A673 (cell line): Measurements from ENCODE around the gene FAM149A. TPM values are rescaled to one million over a fixed set of nuclear protein-coding genes. Genes with fewer than 3 reads are reported as not detected.
A peak's percentile ranks its signal among the peaks of the same experiment; 100 is the strongest.

Experiments
- BruUV-seq: library from RNA; stranded (reverse); fragments of 400-500 nt; replicated peaks from 2 replicates; lab custom pipeline; 2021; lab: Mats Ljungman, UMichigan
- CTCF ChIA-PET: fragments of 300-600 bp; sonication (Branson Sonifier 250); formaldehyde crosslinking; loops from one replicate; lab custom pipeline; 2022; ENCODE audit warnings: antibody characterized with exemption; lab: Charles Lee
- POLR2A ChIA-PET: fragments of 300-600 bp; sonication (Branson Sonifier 250); formaldehyde crosslinking; loops from one replicate; lab custom pipeline; 2022; ENCODE audit warnings: antibody characterized with exemption; ENCODE audit not compliant: low non-redundant PET; lab: Charles Lee
- DNase-seq: peaks from one replicate; pipeline ENCODE4 v3.0.0-alpha.2; 2015; ENCODE audit warnings: low spot score
- H3K27ac ChIP-seq: fragments of 200-600 bp; sonication (generic); 2 replicates; pipeline ENCODE4 v1.5.1; 2016; ENCODE audit warnings: mixed run types, low read depth, mild to moderate bottlenecking, mixed read lengths, antibody characterized with exemption, low read length; ENCODE audit not compliant: poor library complexity, severe bottlenecking
- H3K27me3 ChIP-seq: fragments of 200-600 bp; sonication (generic); replicated peaks from 2 replicates; pipeline ENCODE4 v1.6.1; 2017; ENCODE audit warnings: mixed run types, low read depth, mild to moderate bottlenecking, mixed read lengths, antibody characterized with exemption, low read length; ENCODE audit not compliant: insufficient read depth, poor library complexity
- H3K36me3 ChIP-seq: fragments of 200-600 bp; sonication (generic); 2 replicates; pipeline ENCODE4 v1.6.1; 2016; ENCODE audit warnings: mixed run types, mild to moderate bottlenecking, mixed read lengths, antibody characterized with exemption, low read length; ENCODE audit not compliant: insufficient read depth, poor library complexity, severe bottlenecking
- H3K4me1 ChIP-seq: fragments of 200-600 bp; sonication (generic); 2 replicates; pipeline ENCODE4 v1.6.1; 2017; ENCODE audit warnings: mixed run types, mild to moderate bottlenecking, mixed read lengths, antibody characterized with exemption, low read length; ENCODE audit not compliant: insufficient read depth, poor library complexity, severe bottlenecking
- H3K4me3 ChIP-seq: fragments of 200-600 bp; sonication (generic); 2 replicates; pipeline ENCODE4 v1.5.1; 2016; ENCODE audit warnings: low read depth, mixed run types, mild to moderate bottlenecking, mixed read lengths, low read length; ENCODE audit not compliant: poor library complexity, severe bottlenecking
- H3K9me3 ChIP-seq: fragments of 200-600 bp; sonication (generic); 2 replicates; pipeline ENCODE4 v1.6.1; 2016; ENCODE audit warnings: mixed run types, low read depth, mild to moderate bottlenecking, mixed read lengths, antibody characterized with exemption, low read length; ENCODE audit not compliant: poor library complexity, severe bottlenecking
- EZH2 ChIP-seq: fragments of 200-600 bp; sonication (generic); IDR thresholded peaks from 2 replicates; pipeline ENCODE4 v1.6.1; 2017; ENCODE audit warnings: borderline replicate concordance, low read depth, mild to moderate bottlenecking, mixed read lengths, antibody characterized with exemption, low read length; ENCODE audit not compliant: poor library complexity, severe bottlenecking
- intact Hi-C: fragments of 100-400 bp; cut with micrococcal nuclease; formaldehyde crosslinking; loops from one replicate; pipeline ENCODE4 v1.10.0; 2022; ENCODE audit not compliant: unreplicated experiment
- total RNA-seq: library from RNA; stranded (reverse); gene quantifications from 2 replicates; pipeline ENCODE4 v1.2.3, GENCODE V29; 2021
- TF ChIP-seq, protein P1 (sequence below): fragments of 300-800, 200-600 bp; sonication (generic); conservative IDR thresholded peaks from 2 replicates; pipeline ENCODE4 v1.5.1; 2017; ENCODE audit warnings: low read depth, mild to moderate bottlenecking, antibody characterized with exemption, low read length, moderate library complexity, mixed read lengths

The FAM149A gene
- total RNA-seq, 1 experiment from 2014 or later = 0.90 TPM

DNA sequence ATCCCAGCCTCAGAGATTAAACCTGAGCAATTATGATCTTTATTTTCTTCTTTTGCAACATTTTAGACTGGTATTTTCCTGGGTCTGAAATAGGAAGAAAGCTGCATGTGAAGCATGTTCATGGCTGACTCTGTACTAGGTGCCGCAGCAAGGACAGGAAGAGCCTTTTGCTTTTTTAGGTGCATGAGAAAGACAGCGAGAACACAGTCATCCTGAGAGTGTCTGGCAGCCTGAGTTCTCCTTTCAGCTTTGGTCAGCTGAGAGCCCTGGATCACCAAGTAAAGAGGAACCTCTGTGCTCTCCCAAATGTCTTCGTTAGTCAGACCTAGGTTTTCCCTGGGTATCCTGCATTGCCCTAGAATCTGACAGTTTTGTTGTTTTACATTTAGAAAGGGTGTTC, 29.8 kb downstream of the FAM149A start:
- H3K4me3 ChIP-seq = no peak overlapping the region

DNA sequence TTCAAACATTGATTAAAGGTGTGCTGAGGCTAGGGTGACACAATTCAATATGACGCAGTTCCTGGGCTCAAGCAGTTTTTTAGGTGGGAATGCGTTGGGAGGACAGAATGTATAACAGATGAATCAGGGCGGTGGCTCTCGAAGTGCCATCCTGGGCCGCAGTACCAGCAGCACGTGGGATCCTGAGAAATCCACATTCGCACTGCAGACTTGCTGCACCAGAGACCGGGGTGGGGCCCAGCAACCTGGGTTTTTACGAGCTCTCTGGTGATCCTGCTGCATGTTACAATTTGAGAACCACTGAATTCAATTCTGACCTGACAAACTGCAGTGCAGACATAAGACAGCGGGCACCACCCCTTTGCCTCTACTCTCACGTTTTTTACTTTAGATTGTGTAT, 30.4 kb downstream of the FAM149A start:
- CTCF ChIA-PET = no interaction called here
- intact Hi-C loops = no loop called here
- no peaks in the 10 kb centered on the region for H3K27me3 ChIP-seq
- TF ChIP-seq, protein P1, sequence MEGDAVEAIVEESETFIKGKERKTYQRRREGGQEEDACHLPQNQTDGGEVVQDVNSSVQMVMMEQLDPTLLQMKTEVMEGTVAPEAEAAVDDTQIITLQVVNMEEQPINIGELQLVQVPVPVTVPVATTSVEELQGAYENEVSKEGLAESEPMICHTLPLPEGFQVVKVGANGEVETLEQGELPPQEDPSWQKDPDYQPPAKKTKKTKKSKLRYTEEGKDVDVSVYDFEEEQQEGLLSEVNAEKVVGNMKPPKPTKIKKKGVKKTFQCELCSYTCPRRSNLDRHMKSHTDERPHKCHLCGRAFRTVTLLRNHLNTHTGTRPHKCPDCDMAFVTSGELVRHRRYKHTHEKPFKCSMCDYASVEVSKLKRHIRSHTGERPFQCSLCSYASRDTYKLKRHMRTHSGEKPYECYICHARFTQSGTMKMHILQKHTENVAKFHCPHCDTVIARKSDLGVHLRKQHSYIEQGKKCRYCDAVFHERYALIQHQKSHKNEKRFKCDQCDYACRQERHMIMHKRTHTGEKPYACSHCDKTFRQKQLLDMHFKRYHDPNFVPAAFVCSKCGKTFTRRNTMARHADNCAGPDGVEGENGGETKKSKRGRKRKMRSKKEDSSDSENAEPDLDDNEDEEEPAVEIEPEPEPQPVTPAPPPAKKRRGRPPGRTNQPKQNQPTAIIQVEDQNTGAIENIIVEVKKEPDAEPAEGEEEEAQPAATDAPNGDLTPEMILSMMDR = no peak
- no peak for TF ChIP-seq EZH2
- BruUV-seq = no TSS peak
- no peaks in the 10 kb centered on the region for H3K4me1 ChIP-seq
- no peaks in the 10 kb centered on the region for H3K36me3 ChIP-seq
- POLR2A ChIA-PET = no interaction called here
- no peak overlapping the region for H3K4me3 ChIP-seq
- DNase-seq = no peak
- H3K9me3 ChIP-seq = no peaks in the 10 kb centered on the region
- H3K27ac ChIP-seq = no peak overlapping the region

More for the DNA sequence above, 29.8 kb downstream of the FAM149A start:
- ChIA-PET CTCF (no interaction called here), POLR2A (no interaction called here)
- no peaks in the 10 kb centered on the region for H3K4me1 ChIP-seq
- intact Hi-C loops = no loop called here
- H3K27ac ChIP-seq = no peak overlapping the region
- no peak for DNase-seq
- H3K36me3 ChIP-seq = no peaks in the 10 kb centered on the region
- no peak for TF ChIP-seq EZH2
- TF ChIP-seq, protein P1 = no peak
- H3K9me3 ChIP-seq = no peaks in the 10 kb centered on the region
- H3K27me3 ChIP-seq = no peaks in the 10 kb centered on the region
- BruUV-seq = no TSS peak

DNA sequence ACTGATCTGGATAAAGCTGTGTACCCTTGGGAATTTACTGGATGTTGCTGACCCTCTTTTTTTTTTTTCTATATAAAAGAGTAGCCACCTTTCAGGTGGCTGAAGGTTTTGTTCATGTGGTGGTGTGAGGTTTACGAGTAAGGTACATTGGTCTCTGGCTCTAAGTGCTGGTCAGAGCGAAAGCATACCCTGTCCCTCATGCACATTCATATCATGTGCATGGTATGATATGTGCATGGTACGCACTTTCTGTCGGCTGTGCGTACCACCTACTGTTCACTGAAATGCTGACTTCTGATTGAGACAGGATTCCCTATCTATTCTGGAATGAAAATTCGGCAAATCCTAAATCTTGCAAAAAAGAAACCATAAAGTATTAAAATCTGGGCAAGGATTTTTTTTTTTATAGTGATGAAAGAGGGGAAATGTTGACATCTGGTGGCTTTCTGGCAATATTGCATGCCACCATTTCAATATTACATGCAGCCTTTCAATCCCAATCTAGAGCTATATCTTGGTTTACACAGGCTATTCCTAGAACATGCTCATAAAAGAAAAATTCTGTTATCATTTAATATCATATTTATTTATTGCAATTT, 32.8 kb downstream of the FAM149A start:
- H3K9me3 ChIP-seq = no peaks in the 10 kb centered on the region
- peak; percentile 38 for DNase-seq
- ChIA-PET CTCF (interaction anchor here (0.6 to 1.8 kb wide), 6 partner anchors 69 to 1264 kb away, joined by 3 to 13 read pairs (median 3); partner anchors contain the start of gene TLR3), POLR2A (interaction anchor here (0.7 kb wide), 1 partner anchor 22 kb away, joined by 5 read pairs; no protein-coding TSS in a partner anchor)
- H3K4me3 ChIP-seq = no peak overlapping the region
- H3K27ac ChIP-seq = no peak overlapping the region
- intact Hi-C loops = loop anchor here (1.0 kb wide), 1 partner anchor 69 kb away; no protein-coding TSS in a partner anchor
- H3K36me3 ChIP-seq = no peaks in the 10 kb centered on the region
- TF ChIP-seq EZH2 = no peak
- TF ChIP-seq, protein P1 = peak; percentile 72
- H3K4me1 ChIP-seq = no peaks in the 10 kb centered on the region
- no peaks in the 10 kb centered on the region for H3K27me3 ChIP-seq
- BruUV-seq = no TSS peak
